Testis (tissue), 3 donors: ENCODE measurements around the gene HTR2B. TPM values are rescaled to one million over a fixed set of nuclear protein-coding genes. Genes with fewer than 3 reads are reported as not detected.

Experiments used
- DNase-seq: peaks from one replicate; pipeline ENCODE4 v3.0.0-alpha.2; 2019
- H3K27ac ChIP-seq, 2 donors: fragments of 200-600 bp; sonication (generic); one replicate each; pipeline ENCODE4 v1.5.1; 2019
- H3K27me3 ChIP-seq: fragments of 200-600 bp; sonication (generic); one replicate; pipeline ENCODE4 v1.5.1; 2019
- H3K36me3 ChIP-seq: fragments of 200-600 bp; sonication (generic); one replicate; pipeline ENCODE4 v1.5.1; 2017; ENCODE audit warnings: low read depth; ENCODE audit errors: missing control alignments
- H3K4me1 ChIP-seq: fragments of 200-600 bp; sonication (generic); one replicate; pipeline ENCODE4 v1.5.1; 2019
- H3K4me3 ChIP-seq, 2 donors: fragments of 200-600 bp; sonication (generic); one replicate each; pipeline ENCODE4 v1.5.1; 2017 to 2019
- H3K9me3 ChIP-seq: fragments of 200-600 bp; sonication (generic); one replicate; pipeline ENCODE4 v1.5.1; 2017
- CTCF ChIP-seq, 3 experiments: fragments of 450-650 bp in 2 of 3; fragments of 200-600 bp in 1 of 3; sonication (generic) in 1 of 3; IDR thresholded peaks; one replicate each; pipeline ENCODE4 v1.5.1; 2016 to 2019; ENCODE audit warnings: antibody characterized with exemption in 3 of 3, mild to moderate bottlenecking in 2 of 3, moderate library complexity in 1 of 3
- POLR2A ChIP-seq: fragments of 450-650 bp; IDR thresholded peaks from one replicate; pipeline ENCODE4 v1.6.1; 2017; ENCODE audit warnings: antibody characterized with exemption, mild to moderate bottlenecking, moderate library complexity
- WGBS, 2 donors: methylation state at CpG; one replicate each; pipeline ENCODE4 v1.1.5; 2018; 5-methylcytosine and 5-hydroxymethylcytosine counted together
- intact Hi-C: fragments of 100-400 bp; cut with DNase I; formaldehyde crosslinking; loops from one replicate; pipeline ENCODE4 v1.15.1; 2023; ENCODE audit warnings: low total_unique reads
- polyA plus RNA-seq: library from polyadenylated mRNA; stranded (reverse); fragments of 350-450 nt; fragmentation: Illumina TruSeq; extraction: RNeasy Lipid Tissue Mini Kit (QIAGEN cat#74804); gene quantifications from one replicate; pipeline ENCODE4 v1.2.3, GENCODE V29; 2014; ENCODE audit warnings: low read depth, low replicate concordance; ENCODE audit not compliant: insufficient read depth
- total RNA-seq, 2 donors: library from RNA; depleted of rRNA; stranded (reverse); fragments of >200 nt; gene quantifications; one replicate each; pipeline ENCODE4 v1.2.3, GENCODE V29; 2016

The HTR2B gene
- total and polyA plus RNA-seq, 3 donors from 2014 or later: 0.16 to 0.71 (median 0.37) TPM

GRCh38 chr2:231093933-231094332, 30.9 kb downstream of the HTR2B start:
- Histone ChIP-seq H3K4me1 (no peaks in the 10 kb centered on the region), H3K36me3 (no peaks in the 10 kb centered on the region), H3K4me3 (no peak overlapping the region), H3K27ac (no peak overlapping the region), H3K27me3 (no peaks in the 10 kb centered on the region), H3K9me3 (no peaks in the 10 kb centered on the region)
- intact Hi-C loops: no loop called here
- TF ChIP-seq POLR2A: no peak
- TF ChIP-seq CTCF (IDR thresholded peaks at IDR 0.05): no peak
- DNase-seq: no peak
- WGBS, 2 donors: 94 to 98% methylated on average over 5 of the region's 5 CpGs

GRCh38 chr2:231088754-231089153, 36.1 kb downstream of the HTR2B start:
- Histone ChIP-seq H3K36me3 (no peaks in the 10 kb centered on the region), H3K4me1 (no peaks in the 10 kb centered on the region), H3K27ac (no peak overlapping the region), H3K27me3 (no peaks in the 10 kb centered on the region), H3K9me3 (no peaks in the 10 kb centered on the region), H3K4me3 (no peak overlapping the region)
- intact Hi-C loops: no loop called here
- no peak for DNase-seq
- TF ChIP-seq CTCF (IDR thresholded peaks at IDR 0.05) (no peak), POLR2A (no peak)
- 62 to 68% methylated on average over 4 of the region's 4 CpGs for WGBS, 2 donors

- intact Hi-C loops: no loop called here
- 92 to 96% methylated on average over 1 of the region's 1 CpG for WGBS, 2 donors
- DNase-seq: no peak
Measured at GRCh38 chr2:231084565-231084964, 40.3 kb downstream of the HTR2B start.

GRCh38 chr2:231069379-231070054, 55.3 kb downstream of the HTR2B start:
- 88 to 94% methylated on average over 1 of the region's 1 CpG for WGBS, 2 donors
- TF ChIP-seq CTCF (IDR thresholded peaks at IDR 0.05) (no peak), POLR2A (no peak)
- Histone ChIP-seq H3K27ac (no peak overlapping the region), H3K4me3 (no peak overlapping the region), H3K4me1 (no peaks in the 10 kb centered on the region), H3K9me3 (no peaks in the 10 kb centered on the region), H3K27me3 (no peaks in the 10 kb centered on the region), H3K36me3 (no peaks in the 10 kb centered on the region)
- intact Hi-C loops: no loop called here
- DNase-seq: no peak

More at GRCh38 chr2:231084565-231084964, 40.3 kb downstream of the HTR2B start:
- H3K36me3 ChIP-seq: no peaks in the 10 kb centered on the region
- no peak overlapping the region for H3K4me3 ChIP-seq
- no peaks in the 10 kb centered on the region for H3K4me1 ChIP-seq
- H3K9me3 ChIP-seq: no peaks in the 10 kb centered on the region
- TF ChIP-seq CTCF (IDR thresholded peaks at IDR 0.05) (no peak), POLR2A (no peak)
- no peak overlapping the region for H3K27ac ChIP-seq
- H3K27me3 ChIP-seq: no peaks in the 10 kb centered on the region
